ENCODE measurements around the gene RAB40A.
"Not testable (repeated sequence)": the region's sequence is repeated elsewhere in the genome, so short reads cannot be mapped to it uniquely, and the experiment has no call there.

DNA sequence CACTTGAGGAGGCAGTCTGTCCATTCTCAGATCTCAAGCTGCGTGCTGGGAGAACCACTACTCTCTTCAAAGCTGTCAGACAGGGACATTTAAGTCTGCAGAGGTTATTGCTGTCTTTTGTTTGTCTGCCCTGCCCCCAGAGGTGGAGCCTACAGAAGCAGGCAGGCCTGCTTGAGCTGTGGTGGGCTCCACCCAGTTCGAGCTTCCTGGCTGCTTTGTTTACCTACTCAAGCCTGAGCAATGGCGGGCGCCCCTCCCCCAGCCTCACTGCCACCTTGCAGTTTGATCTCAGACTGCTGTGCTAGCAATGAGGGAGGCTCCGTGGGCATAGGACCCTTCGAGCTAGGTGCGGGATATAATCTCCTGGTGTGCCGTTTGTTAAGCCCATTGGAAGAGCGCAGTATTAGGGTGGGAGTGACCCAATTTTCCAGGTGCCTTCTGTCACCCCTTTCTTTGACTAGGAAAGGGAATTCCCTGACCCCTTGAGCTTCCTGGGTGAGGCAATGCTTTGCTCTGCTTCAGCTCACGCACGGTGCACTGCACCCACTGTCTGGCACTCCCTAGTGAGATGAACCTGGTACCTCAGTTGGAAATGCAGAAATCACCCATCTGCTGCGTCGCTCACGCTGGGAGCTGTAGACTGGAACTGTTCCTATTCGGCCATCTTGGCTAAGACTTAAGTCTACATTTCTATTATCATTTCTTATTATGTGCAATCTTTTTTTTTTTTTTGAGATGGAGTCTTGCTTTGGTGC, 59.1 kb downstream of the RAB40A start:
- TF ChIP-seq, protein P1, sequence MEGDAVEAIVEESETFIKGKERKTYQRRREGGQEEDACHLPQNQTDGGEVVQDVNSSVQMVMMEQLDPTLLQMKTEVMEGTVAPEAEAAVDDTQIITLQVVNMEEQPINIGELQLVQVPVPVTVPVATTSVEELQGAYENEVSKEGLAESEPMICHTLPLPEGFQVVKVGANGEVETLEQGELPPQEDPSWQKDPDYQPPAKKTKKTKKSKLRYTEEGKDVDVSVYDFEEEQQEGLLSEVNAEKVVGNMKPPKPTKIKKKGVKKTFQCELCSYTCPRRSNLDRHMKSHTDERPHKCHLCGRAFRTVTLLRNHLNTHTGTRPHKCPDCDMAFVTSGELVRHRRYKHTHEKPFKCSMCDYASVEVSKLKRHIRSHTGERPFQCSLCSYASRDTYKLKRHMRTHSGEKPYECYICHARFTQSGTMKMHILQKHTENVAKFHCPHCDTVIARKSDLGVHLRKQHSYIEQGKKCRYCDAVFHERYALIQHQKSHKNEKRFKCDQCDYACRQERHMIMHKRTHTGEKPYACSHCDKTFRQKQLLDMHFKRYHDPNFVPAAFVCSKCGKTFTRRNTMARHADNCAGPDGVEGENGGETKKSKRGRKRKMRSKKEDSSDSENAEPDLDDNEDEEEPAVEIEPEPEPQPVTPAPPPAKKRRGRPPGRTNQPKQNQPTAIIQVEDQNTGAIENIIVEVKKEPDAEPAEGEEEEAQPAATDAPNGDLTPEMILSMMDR (IDR thresholded peaks at IDR 0.05 in 8 of 11, conservative IDR thresholded peaks at IDR 0.05 in 3 of 11) = not testable (repeated sequence)
- not testable (repeated sequence) for TF ChIP-seq POLR2AphosphoS5 (IDR thresholded peaks at IDR 0.05)
